Non-pigmented ciliary epithelial cell (primary cell): Measurements from ENCODE around the gene RBM4B.

ENCODE experiments used
- DNase-seq: peaks from one replicate; pipeline ENCODE4 v3.0.0-alpha.2; 2010; ENCODE audit warnings: low read depth

The RBM4B gene

DNA sequence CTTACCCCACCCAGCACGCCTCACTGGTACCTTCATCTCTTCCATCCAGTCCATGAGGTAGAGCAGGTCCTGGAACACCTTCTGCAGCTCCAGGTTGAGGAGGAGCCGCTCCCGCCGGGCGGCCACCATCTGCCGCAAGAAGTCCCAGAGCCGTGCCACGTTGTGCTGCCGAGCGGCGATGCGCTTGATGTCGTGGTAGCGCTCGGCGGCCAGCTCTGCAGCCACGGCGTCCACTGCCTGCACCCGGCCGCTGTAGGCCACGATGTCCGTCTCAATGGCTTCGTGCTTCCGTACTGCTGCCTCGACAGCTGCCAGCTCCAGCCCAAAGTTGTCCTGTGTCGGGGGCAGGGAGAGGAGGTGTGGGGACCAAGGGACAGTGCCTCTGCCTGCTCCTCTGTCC, 29.8 kb upstream of the RBM4B start:
- no peak for DNase-seq

- DNase-seq = no peak
Measured at GRCh38 chr11:66706989-66707388, 29.3 kb upstream of the RBM4B start.

DNA sequence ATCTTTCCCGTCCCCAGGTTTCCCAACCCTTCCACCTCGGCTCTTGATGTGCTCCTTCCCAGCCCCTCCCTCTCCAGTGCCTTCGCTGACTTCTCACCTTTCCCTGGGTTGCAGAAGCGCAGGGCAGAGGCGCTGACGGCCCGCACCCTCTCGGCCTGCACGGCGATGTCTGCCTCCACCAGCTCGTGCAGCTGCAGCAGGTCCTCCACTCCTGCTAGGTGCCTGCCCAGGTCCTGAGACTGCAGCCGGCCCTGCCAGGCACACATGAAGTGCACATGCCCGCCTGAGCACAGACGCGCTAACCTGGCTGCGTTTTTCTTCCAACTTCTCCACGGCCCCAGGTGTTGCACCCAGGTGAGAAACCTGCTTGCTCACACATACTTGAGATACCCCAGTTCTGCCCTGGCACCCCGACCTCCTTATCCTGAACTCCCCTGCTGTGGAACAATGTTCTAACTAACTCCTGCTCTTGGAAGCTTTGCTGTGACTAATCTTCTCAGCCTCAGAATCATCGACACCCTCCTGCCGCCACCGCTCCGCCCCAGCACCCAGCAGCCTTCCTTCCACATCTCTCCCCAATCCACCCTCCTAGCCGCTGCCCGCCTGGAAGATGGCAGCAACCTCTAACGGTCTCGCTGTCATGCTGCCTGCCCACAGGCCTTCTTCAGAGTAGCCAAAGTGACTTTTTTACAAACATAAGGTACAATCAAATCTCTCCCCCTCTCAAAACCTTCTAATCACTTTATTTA, 28.1 kb upstream of the RBM4B start:
- no peak for DNase-seq

DNA sequence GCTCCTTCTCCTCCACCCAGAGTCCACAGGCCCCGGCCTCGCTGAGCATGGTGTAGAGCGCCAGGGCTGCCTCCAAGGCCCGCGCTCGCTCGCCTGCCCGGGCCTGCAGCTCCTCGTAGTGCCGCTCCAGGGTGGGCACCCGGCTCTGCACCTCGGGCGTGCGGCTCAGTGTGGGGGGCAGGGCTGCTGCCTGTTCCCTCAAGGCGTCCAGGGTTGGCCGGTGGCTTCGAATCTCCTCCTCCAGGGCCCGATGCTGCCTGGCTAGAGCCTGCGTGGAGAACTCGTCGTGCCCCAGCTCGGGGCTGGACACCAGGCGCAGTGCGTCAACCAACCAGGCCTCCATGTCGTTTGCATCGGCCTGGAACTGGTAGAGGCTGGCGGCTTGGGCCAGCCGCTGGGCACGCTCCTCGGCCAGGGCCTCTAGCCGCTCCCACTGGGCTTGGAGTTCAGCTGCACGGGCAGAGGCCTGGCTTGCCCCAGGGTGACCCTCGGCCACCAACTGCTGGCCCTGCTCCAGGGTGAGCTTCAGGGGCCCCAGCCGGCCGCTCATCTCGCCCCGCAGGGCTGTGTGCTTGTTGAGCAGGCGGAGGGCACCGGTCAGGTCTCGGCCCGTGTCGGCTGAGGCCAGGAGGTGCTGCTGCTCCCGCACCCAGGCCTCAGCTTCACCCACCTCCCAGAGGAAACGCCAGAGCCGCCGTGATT, 27.1 kb upstream of the RBM4B start:
- DNase-seq = no peak

DNA sequence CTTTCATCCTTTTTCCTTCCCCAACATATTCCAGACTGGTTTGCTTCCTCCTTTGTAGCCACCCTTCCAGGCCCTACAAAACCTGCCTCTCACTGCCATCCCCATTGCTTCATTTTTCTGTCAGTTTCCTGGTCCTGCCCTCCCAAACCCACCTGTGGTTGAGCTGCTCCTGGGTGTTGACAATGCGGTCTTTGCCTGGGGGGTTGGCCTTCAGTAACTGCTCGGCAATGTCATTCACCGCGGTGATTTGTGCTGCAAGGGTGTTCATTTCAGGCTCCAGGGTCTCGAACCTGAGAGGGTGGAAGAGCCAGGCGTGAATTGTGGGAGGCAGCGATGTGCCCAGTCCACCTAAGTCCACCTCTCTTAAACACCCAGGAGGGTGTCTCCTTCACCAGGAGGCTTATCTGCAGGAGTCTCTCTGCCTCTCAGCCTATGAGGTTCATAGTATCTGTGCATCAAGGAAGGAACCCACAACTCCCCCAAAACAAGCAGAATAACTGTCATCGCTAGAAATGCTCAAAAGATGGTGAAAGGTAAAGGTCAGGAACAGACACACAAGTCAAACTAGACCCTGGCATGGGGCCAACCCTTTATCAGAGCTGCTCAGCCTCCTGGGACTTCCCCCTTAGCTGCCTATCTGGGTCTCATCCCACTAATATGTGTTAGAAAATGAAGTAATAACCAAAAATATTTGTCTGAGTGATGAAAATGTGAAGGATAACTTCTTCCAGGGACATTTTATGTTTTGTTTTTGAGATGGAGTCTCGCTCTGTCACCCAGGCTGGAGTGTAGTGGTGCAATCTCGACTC, 23.9 kb upstream of the RBM4B start:
- DNase-seq = no peak

DNA sequence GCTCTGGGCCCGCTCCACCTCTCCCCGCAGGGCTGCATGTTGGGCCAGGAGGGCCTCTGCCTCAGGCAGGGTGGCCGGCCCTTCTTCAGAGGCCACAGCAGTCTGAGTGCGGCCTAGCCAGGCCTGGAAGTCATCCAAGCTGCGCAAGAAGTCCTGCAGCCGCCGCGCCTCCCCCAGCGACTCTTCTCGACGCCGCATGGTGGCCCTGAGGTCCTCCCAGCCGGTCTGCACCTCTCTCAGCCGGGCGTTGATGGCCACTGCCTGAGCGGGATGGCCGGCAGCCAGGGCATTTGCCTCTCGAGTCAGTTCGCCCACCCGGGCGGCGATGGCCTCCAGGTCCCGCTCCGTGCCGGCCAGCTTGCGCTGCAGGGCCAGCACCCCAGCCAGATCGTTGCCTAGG, 23.1 kb upstream of the RBM4B start:
- no peak for DNase-seq

- DNase-seq = no peak
Measured at GRCh38 chr11:66700337-66700736, 22.6 kb upstream of the RBM4B start.

- DNase-seq = no peak
Measured at GRCh38 chr11:66698491-66698890, 20.8 kb upstream of the RBM4B start.

GRCh38 chr11:66697988-66698387, 20.3 kb upstream of the RBM4B start:
- no peak for DNase-seq

GRCh38 chr11:66696146-66696545, 18.5 kb upstream of the RBM4B start:
- no peak for DNase-seq

GRCh38 chr11:66694732-66695207, 17.1 kb upstream of the RBM4B start:
- peak; percentile 96 for DNase-seq

GRCh38 chr11:66694056-66694410, 16.3 kb upstream of the RBM4B start:
- no peak for DNase-seq

- no peak for DNase-seq
Measured at GRCh38 chr11:66693356-66694055, 15.8 kb upstream of the RBM4B start.

DNA sequence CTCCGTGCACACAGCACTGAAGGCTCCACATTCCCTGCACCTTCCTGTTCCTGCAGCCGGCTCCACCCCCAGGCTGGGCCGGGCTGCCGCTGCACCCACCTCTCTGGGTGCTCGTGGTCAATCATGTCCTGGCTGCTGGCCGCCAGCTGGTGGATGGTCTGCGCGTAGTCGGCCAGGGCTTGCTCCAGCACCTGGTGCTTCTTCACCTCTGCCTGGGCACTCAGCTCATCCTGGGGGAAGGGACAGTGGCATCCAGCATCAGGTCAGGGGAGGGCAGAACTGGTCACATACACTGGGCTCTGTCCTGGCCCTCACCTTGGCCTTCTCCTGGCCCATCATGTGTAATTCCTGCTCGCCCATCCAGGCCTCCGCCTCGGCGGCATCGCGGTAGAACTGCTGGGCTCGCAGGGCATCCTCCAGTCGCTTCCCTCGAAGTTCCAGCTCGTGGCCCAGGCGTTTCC, 15.2 kb upstream of the RBM4B start:
- DNase-seq = no peak

GRCh38 chr11:66692446-66692845, 14.8 kb upstream of the RBM4B start:
- no peak for DNase-seq

GRCh38 chr11:66691311-66691980, 13.8 kb upstream of the RBM4B start:
- no peak for DNase-seq

GRCh38 chr11:66689661-66690590, 12.2 kb upstream of the RBM4B start:
- no peak for DNase-seq

- no peak for DNase-seq
Measured at GRCh38 chr11:66688561-66689534, 11.2 kb upstream of the RBM4B start.

- no peak for DNase-seq
Measured at GRCh38 chr11:66687831-66688281, 10.2 kb upstream of the RBM4B start.
